GM23338 (cell line): ENCODE measurements around the gene CAMTA1. TPM values are rescaled to one million over a fixed set of nuclear protein-coding genes. Genes with fewer than 3 reads are reported as not detected.

Experiments used
- ATAC-seq: fragments of 200-7000 bp; cut with Tn5 transposase; 3 replicates; pipeline ENCODE4 v1.9.1; 2020
- DNase-seq: peaks from one replicate; pipeline ENCODE4 v3.0.0-alpha.2; 2015; ENCODE audit warnings: low spot score
- H2AFZ ChIP-seq: fragments of 200-600 bp; sonication (generic); 2 replicates; pipeline ENCODE4 v1.8.0; 2016; ENCODE audit warnings: antibody characterized with exemption, mild to moderate bottlenecking, moderate library complexity
- H3F3A ChIP-seq: fragments of 200-600 bp; sonication (generic); replicated peaks from 2 replicates; pipeline ENCODE4 v1.8.0; 2017; ENCODE audit warnings: antibody characterized with exemption, mixed run types, low read depth
- H3K27ac ChIP-seq: fragments of 200-600 bp; sonication (generic); 2 replicates; pipeline ENCODE4 v1.6.1; 2016; ENCODE audit warnings: low read depth
- H3K27me3 ChIP-seq: fragments of 200-600 bp; sonication (generic); 2 replicates; pipeline ENCODE4 v1.8.0; 2016; ENCODE audit warnings: mild to moderate bottlenecking, mixed run types, moderate library complexity; ENCODE audit not compliant: insufficient read depth
- H3K36me3 ChIP-seq: fragments of 200-600 bp; sonication (generic); 2 replicates; pipeline ENCODE4 v1.8.0; 2016; ENCODE audit warnings: mild to moderate bottlenecking; ENCODE audit not compliant: insufficient read depth
- H3K4me1 ChIP-seq: fragments of 200-600 bp; sonication (generic); 2 replicates; pipeline ENCODE4 v1.8.0; 2016; ENCODE audit warnings: mild to moderate bottlenecking, moderate library complexity; ENCODE audit not compliant: insufficient read depth
- H3K4me2 ChIP-seq: fragments of 200-600 bp; sonication (generic); 2 replicates; pipeline ENCODE4 v1.7.1; 2017; ENCODE audit warnings: mixed run types
- H3K4me3 ChIP-seq: fragments of 200-600 bp; sonication (generic); 2 replicates; pipeline ENCODE4 v1.6.1; 2016; ENCODE audit warnings: mixed run types
- H3K79me2 ChIP-seq: fragments of 200-600 bp; sonication (generic); replicated peaks from 2 replicates; pipeline ENCODE4 v1.8.0; 2017; ENCODE audit warnings: mild to moderate bottlenecking; ENCODE audit not compliant: insufficient read depth
- H3K9me2 ChIP-seq: fragments of 200-600 bp; sonication (generic); 2 replicates; pipeline ENCODE4 v1.8.0; 2017; ENCODE audit not compliant: insufficient read depth
- H4K20me1 ChIP-seq: fragments of 200-600 bp; sonication (generic); replicated peaks from 2 replicates; pipeline ENCODE4 v1.8.0; 2017; ENCODE audit warnings: mild to moderate bottlenecking; ENCODE audit not compliant: insufficient read depth
- H3K27ac Mint-ChIP-seq: 2 replicates; pipeline ENCODE4 v1.8.0; 2020; ENCODE audit warnings: inconsistent platforms, mild to moderate bottlenecking, moderate library complexity, mixed read lengths
- H3K27me3 Mint-ChIP-seq: 3 replicates; pipeline ENCODE4 v1.8.0; 2022; ENCODE audit warnings: low read depth, mild to moderate bottlenecking, moderate library complexity, mixed read lengths, inconsistent platforms; ENCODE audit not compliant: insufficient read depth, poor library complexity
- H3K36me3 Mint-ChIP-seq: 3 replicates; pipeline ENCODE4 v1.8.0; 2021; ENCODE audit warnings: low read depth, mild to moderate bottlenecking, inconsistent platforms, moderate library complexity, mixed read lengths
- H3K4me1 Mint-ChIP-seq: 3 replicates; pipeline ENCODE4 v1.8.0; 2020; ENCODE audit warnings: mild to moderate bottlenecking, inconsistent platforms, mixed read lengths
- H3K4me3 Mint-ChIP-seq: 3 replicates; pipeline ENCODE4 v1.8.0; 2021; ENCODE audit warnings: moderate library complexity, mild to moderate bottlenecking, inconsistent platforms, mixed read lengths
- H3K9me3 Mint-ChIP-seq: 3 replicates; pipeline ENCODE4 v1.8.0; 2020; ENCODE audit warnings: moderate library complexity, mild to moderate bottlenecking, inconsistent platforms, mixed read lengths
- CTCF ChIP-seq, 2 experiments: fragments of 200-600 bp in 1 of 2; sonication (generic) in 1 of 2; conservative IDR thresholded peaks; 2 replicates each; pipeline versions ENCODE4 v1.5.1 to v1.6.1; 2016 to 2017; ENCODE audit warnings: antibody characterized with exemption in 2 of 2, low read depth in 2 of 2, mild to moderate bottlenecking in 2 of 2, moderate library complexity in 1 of 2
- ETS1 ChIP-seq: IDR thresholded peaks from 2 replicates; pipeline ENCODE4 v1.6.1; 2016; ENCODE audit warnings: antibody characterized with exemption
- EZH2 ChIP-seq: fragments of 200-600 bp; sonication (generic); IDR thresholded peaks from one replicate; pipeline ENCODE4 v1.8.0; 2017; ENCODE audit warnings: antibody characterized with exemption, mild to moderate bottlenecking, low read depth; ENCODE audit not compliant: unreplicated experiment
- EZH2phosphoT487 ChIP-seq: fragments of 200-600 bp; sonication (generic); IDR thresholded peaks from one replicate; pipeline ENCODE4 v1.8.1; 2018; ENCODE audit warnings: antibody characterized with exemption; ENCODE audit not compliant: unreplicated experiment
- NANOG ChIP-seq: IDR thresholded peaks from 2 replicates; pipeline ENCODE4 v1.6.1; 2016; ENCODE audit warnings: antibody characterized with exemption, borderline replicate concordance
- POLR2AphosphoS5 ChIP-seq: IDR thresholded peaks from 2 replicates; pipeline ENCODE4 v1.6.1; 2016; ENCODE audit warnings: antibody characterized with exemption, low read depth
- REST ChIP-seq: IDR thresholded peaks from one replicate; pipeline ENCODE4 v1.6.1; 2018; ENCODE audit warnings: antibody characterized with exemption; ENCODE audit not compliant: unreplicated experiment
- STAT1 ChIP-seq: IDR thresholded peaks from one replicate; pipeline ENCODE4 v1.6.1; 2016; ENCODE audit warnings: antibody characterized with exemption; ENCODE audit not compliant: unreplicated experiment
- ZNF114 ChIP-seq: fragments of 250-450 bp; sonication (Bioruptor Pico); IDR thresholded peaks from 2 replicates; pipeline ENCODE4 v1.5.0; 2020; ENCODE audit warnings: mild to moderate bottlenecking, moderate library complexity
- polyA plus RNA-seq: library from polyadenylated mRNA; unstranded; fragments of >200 nt; fragmentation: Nextera tagmentation; extraction: Ambion mirVana; gene quantifications from 2 replicates; pipeline ENCODE4 v1.2.1, GENCODE V29; 2016
- total RNA-seq: library from RNA; depleted of rRNA; stranded (reverse); fragments of >200 nt; shearing (Covaris generic); gene quantifications from 2 replicates; pipeline ENCODE4 v1.2.3, GENCODE V29; 2014
- TF ChIP-seq, protein P1 (sequence below): fragments of 250-450 bp; sonication (Bioruptor Pico); IDR thresholded peaks from 2 replicates; pipeline ENCODE4 v1.5.0; 2020; ENCODE audit warnings: mild to moderate bottlenecking, moderate library complexity

The CAMTA1 gene
- total and polyA plus RNA-seq, 2 experiments from 2014 or later, result 115 to 519 TPM

DNA sequence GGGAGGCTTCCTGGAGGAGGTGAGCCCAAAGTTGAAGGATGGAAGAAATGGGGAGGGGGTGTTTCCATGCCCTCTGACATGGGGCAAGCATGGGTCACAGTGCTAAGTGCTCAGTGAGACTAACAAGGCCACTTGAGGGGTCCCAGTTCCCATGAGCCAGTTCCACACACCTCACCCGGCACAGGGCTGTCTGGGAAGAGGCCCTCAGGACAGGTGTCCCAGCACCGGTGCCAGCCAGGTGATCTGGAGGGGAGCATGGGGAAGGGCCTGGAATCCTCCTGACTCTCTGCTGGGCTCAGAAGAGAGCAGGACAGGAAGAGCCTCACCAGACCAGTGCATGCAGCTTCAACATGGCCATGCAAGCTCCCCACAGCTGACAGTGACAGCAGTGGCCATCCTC is 691.1 kb downstream of the CAMTA1 start (continued):
- TF ChIP-seq, protein P1, sequence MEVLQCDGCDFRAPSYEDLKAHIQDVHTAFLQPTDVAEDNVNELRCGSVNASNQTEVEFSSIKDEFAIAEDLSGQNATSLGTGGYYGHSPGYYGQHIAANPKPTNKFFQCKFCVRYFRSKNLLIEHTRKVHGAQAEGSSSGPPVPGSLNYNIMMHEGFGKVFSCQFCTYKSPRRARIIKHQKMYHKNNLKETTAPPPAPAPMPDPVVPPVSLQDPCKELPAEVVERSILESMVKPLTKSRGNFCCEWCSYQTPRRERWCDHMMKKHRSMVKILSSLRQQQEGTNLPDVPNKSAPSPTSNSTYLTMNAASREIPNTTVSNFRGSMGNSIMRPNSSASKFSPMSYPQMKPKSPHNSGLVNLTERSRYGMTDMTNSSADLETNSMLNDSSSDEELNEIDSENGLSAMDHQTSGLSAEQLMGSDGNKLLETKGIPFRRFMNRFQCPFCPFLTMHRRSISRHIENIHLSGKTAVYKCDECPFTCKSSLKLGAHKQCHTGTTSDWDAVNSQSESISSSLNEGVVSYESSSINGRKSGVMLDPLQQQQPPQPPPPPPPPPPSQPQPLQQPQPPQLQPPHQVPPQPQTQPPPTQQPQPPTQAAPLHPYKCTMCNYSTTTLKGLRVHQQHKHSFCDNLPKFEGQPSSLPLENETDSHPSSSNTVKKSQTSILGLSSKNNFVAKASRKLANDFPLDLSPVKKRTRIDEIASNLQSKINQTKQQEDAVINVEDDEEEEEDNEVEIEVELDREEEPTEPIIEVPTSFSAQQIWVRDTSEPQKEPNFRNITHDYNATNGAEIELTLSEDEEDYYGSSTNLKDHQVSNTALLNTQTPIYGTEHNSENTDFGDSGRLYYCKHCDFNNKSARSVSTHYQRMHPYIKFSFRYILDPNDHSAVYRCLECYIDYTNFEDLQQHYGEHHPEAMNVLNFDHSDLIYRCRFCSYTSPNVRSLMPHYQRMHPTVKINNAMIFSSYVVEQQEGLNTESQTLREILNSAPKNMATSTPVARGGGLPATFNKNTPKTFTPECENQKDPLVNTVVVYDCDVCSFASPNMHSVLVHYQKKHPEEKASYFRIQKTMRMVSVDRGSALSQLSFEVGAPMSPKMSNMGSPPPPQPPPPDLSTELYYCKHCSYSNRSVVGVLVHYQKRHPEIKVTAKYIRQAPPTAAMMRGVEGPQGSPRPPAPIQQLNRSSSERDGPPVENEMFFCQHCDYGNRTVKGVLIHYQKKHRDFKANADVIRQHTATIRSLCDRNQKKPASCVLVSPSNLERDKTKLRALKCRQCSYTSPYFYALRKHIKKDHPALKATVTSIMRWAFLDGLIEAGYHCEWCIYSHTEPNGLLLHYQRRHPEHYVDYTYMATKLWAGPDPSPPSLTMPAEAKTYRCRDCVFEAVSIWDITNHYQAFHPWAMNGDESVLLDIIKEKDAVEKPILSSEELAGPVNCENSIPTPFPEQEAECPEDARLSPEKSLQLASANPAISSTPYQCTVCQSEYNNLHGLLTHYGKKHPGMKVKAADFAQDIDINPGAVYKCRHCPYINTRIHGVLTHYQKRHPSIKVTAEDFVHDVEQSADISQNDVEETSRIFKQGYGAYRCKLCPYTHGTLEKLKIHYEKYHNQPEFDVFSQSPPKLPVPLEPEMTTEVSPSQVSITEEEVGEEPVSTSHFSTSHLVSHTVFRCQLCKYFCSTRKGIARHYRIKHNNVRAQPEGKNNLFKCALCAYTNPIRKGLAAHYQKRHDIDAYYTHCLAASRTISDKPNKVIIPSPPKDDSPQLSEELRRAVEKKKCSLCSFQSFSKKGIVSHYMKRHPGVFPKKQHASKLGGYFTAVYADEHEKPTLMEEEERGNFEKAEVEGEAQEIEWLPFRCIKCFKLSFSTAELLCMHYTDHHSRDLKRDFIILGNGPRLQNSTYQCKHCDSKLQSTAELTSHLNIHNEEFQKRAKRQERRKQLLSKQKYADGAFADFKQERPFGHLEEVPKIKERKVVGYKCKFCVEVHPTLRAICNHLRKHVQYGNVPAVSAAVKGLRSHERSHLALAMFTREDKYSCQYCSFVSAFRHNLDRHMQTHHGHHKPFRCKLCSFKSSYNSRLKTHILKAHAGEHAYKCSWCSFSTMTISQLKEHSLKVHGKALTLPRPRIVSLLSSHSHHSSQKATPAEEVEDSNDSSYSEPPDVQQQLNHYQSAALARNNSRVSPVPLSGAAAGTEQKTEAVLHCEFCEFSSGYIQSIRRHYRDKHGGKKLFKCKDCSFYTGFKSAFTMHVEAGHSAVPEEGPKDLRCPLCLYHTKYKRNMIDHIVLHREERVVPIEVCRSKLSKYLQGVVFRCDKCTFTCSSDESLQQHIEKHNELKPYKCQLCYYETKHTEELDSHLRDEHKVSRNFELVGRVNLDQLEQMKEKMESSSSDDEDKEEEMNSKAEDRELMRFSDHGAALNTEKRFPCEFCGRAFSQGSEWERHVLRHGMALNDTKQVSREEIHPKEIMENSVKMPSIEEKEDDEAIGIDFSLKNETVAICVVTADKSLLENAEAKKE (CRISPR knock-in tag), result no peak
- TF ChIP-seq STAT1, result no peak
- no peak for TF ChIP-seq POLR2AphosphoS5
- TF ChIP-seq NANOG, result no peak

GRCh38 chr1:7476861-7477547 is 691.8 kb downstream of the CAMTA1 start:
- Histone ChIP-seq H3K27ac (no peak overlapping the region), H3K9me2 (no peaks in the 10 kb centered on the region), H2AFZ (no peak overlapping the region), H3K4me3 (no peak overlapping the region), H3F3A (no peaks in the 10 kb centered on the region), H4K20me1 (no peaks in the 10 kb centered on the region), H3K79me2 (no peaks in the 10 kb centered on the region), H3K4me1 (no peaks in the 10 kb centered on the region), H3K27me3 (no peaks in the 10 kb centered on the region), H3K4me2 (no peak overlapping the region), H3K36me3 (no peaks in the 10 kb centered on the region)
- Mint-ChIP-seq H3K27ac (no peak overlapping the region), H3K9me3 (no peaks in the 10 kb centered on the region), H3K4me3 (no peak overlapping the region), H3K4me1 (no peaks in the 10 kb centered on the region; the same call in 2 of the 3 replicates), H3K27me3 (peaks cover 4% of the 10 kb centered on the region), H3K36me3 (no peaks in the 10 kb centered on the region)
- ATAC-seq, result no peak
- no peak for TF ChIP-seq CTCF (conservative IDR thresholded peaks at IDR 0.05; ENCODE audit: low read depth in 2 of 2)
- no peak for TF ChIP-seq STAT1
- no peak for TF ChIP-seq EZH2phosphoT487
- no peak for TF ChIP-seq ZNF114 (CRISPR knock-in tag)
- TF ChIP-seq ETS1, result no peak
- no peak for TF ChIP-seq EZH2
- no peak for TF ChIP-seq REST
- DNase-seq, result no peak
